Adipocyte (in vitro differentiated cells): Measurements from ENCODE around the gene MS4A12.
"Not testable (repeated sequence)": the region's sequence is repeated elsewhere in the genome, so short reads cannot be mapped to it uniquely, and the experiment has no call there.

Source experiments
- DNase-seq: peaks from one replicate; pipeline ENCODE4 v3.0.0-alpha.2; 2015; ENCODE audit warnings: low read depth
- H3K27me3 ChIP-seq: replicated peaks from 2 replicates; pipeline ENCODE4 v1.7.0; 2013; ENCODE audit warnings: mild to moderate bottlenecking, low read length, moderate library complexity; ENCODE audit not compliant: control insufficient read depth, insufficient read depth
- H3K36me3 ChIP-seq: 2 replicates; pipeline ENCODE4 v1.7.0; 2013; ENCODE audit warnings: low read length, mild to moderate bottlenecking, moderate library complexity; ENCODE audit not compliant: control insufficient read depth, insufficient read depth, severe bottlenecking
- H3K4me1 ChIP-seq: 2 replicates; pipeline ENCODE4 v1.7.0; 2013; ENCODE audit warnings: mild to moderate bottlenecking, low read length, moderate library complexity; ENCODE audit not compliant: control insufficient read depth, insufficient read depth
- H3K4me3 ChIP-seq: 2 replicates; pipeline ENCODE4 v1.7.0; 2013; ENCODE audit warnings: mild to moderate bottlenecking, low read length, moderate library complexity
- H3K9ac ChIP-seq: 2 replicates; pipeline ENCODE4 v1.7.0; 2013; ENCODE audit warnings: mild to moderate bottlenecking, low read length, moderate library complexity
- H3K9me3 ChIP-seq: 2 replicates; pipeline ENCODE4 v1.7.0; 2013; ENCODE audit warnings: mild to moderate bottlenecking, low read length, moderate library complexity; ENCODE audit not compliant: control insufficient read depth

The MS4A12 gene, protein sequence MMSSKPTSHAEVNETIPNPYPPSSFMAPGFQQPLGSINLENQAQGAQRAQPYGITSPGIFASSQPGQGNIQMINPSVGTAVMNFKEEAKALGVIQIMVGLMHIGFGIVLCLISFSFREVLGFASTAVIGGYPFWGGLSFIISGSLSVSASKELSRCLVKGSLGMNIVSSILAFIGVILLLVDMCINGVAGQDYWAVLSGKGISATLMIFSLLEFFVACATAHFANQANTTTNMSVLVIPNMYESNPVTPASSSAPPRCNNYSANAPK

DNA sequence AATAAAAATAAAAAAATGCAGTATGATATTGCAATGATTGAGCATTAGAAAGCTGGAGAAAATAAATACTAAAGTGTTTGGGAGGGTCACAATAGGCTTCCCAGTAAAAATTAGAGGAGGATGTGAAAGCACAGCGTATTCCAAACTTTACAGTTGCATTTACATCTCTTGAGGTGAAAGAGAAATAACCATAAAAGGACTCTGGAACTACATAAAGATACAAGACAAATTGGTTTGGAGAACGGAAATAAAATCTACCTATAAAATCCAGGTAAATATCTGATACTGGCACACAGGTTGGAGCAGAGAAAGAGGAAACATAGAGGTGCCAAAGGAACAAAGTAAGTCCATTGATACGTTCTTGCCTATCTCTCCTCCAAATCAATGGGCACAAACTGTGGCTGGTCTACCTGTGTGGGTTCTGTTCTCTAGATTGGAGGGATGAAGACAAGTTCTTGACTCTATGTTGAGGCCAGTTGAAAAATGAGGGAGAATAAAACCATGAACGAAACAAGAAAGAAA, at the start of gene MS4A12:
Gene MS4A12, plus strand, starts transcription at position 291 of the 522 bp plus-strand sequence. CDS start 4,541 bp downstream, outside the sequence.
- no peak within 1 kb of the TSS for H3K9ac ChIP-seq
- H3K27me3 ChIP-seq, result no peaks in the 10 kb centered on the region
- H3K36me3 ChIP-seq, result no peaks in the 10 kb centered on the region
- no peaks in the 10 kb centered on the region for H3K4me1 ChIP-seq
- DNase-seq, result no peak
- no peaks in the 10 kb centered on the region for H3K9me3 ChIP-seq
- H3K4me3 ChIP-seq, result no peak within 1 kb of the TSS

DNA sequence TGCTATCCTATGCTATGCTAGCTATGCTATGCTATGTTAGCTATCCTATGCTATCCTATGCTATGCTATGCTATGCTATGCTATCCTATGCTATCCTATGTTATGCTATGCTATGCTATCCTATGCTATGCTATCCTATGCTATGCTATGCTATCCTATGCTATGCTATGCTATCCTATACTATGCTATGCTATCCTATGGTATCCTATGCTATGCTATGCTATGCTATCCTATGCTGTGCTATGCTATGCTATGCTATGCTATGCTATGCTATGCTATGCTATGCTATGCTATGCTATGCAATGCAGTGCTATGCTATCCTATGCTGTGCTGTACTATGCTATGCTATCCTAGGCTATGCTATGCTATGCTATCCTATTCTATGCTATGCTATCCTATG, 45.5 kb upstream of the MS4A12 start:
- no peaks in the 10 kb centered on the region for H3K4me1 ChIP-seq
- no peaks in the 10 kb centered on the region for H3K9me3 ChIP-seq
- H3K4me3 ChIP-seq, result no peak overlapping the region
- DNase-seq, result no peak
- H3K27me3 ChIP-seq, result no peaks in the 10 kb centered on the region
- no peaks in the 10 kb centered on the region for H3K36me3 ChIP-seq
- no peak overlapping the region for H3K9ac ChIP-seq

DNA sequence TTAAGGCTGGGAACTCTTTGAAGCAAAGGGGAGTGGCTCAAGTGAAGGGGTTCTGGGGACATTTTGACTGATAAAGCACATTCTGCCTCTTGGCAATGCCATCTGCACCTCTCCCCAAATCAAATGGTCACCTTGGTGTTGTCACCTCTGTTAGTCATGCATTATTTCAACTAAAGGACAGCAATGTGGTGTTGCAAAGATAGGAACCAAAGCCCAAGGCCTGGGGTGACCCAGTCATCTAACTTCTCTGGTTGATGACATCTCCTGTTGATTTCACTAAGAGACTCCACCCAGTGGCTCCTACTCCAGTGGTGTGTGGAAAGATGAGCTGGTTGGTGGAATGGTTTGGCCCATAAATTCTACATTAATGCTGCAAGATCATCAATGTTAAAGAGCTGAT, 44.7 kb upstream of the MS4A12 start:
- Histone ChIP-seq H3K36me3 (no peaks in the 10 kb centered on the region), H3K9ac (no peak overlapping the region), H3K27me3 (no peaks in the 10 kb centered on the region), H3K4me3 (no peak overlapping the region), H3K4me1 (no peaks in the 10 kb centered on the region), H3K9me3 (no peaks in the 10 kb centered on the region)
- no peak for DNase-seq

DNA sequence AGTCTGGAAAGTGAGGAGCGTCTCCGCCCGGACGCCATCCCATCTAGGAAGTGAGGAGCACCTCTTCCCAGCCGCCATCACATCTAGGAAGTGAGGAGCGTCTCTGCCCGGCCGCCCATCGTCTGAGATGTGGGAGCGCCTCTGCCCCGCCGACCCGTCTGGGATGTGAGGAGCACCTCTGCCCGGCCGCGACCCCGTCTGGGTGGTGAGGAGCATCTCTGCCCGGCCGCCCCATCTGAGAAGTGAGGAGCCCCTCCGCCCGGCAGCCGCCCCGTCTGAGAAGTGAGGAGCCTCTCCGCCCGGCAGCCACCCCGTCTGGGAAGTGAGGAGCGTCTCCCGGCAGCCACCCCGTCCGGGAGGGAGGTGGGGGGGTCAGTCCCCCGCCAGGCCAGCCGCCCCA, 41.4 kb upstream of the MS4A12 start:
- not testable (repeated sequence) for H3K9me3 ChIP-seq, H3K36me3 ChIP-seq, H3K27me3 ChIP-seq, H3K4me3 ChIP-seq, H3K4me1 ChIP-seq, H3K9ac ChIP-seq, DNase-seq

DNA sequence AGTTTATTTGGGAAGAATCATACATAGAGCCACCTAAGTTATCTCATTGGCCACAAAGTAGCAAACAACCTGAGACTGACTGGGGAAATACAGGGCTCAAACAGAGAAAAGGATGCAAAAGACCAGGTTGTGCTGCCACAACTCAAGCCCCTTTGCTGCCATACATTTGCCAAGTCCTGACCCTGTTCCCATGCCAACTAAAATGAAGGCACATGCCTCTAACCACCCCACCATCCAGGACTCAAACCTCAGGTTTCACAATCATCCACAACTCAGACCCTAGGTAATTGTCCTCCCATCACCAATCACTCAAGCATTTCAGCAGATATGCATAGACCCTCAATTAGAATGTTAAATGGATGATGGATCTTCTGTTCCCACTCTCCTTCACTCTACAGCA, 38.4 kb upstream of the MS4A12 start:
- H3K9me3 ChIP-seq, result no peaks in the 10 kb centered on the region
- no peaks in the 10 kb centered on the region for H3K27me3 ChIP-seq
- no peaks in the 10 kb centered on the region for H3K36me3 ChIP-seq
- H3K4me1 ChIP-seq, result no peaks in the 10 kb centered on the region
- DNase-seq, result no peak
- no peak overlapping the region for H3K4me3 ChIP-seq
- no peak overlapping the region for H3K9ac ChIP-seq

DNA sequence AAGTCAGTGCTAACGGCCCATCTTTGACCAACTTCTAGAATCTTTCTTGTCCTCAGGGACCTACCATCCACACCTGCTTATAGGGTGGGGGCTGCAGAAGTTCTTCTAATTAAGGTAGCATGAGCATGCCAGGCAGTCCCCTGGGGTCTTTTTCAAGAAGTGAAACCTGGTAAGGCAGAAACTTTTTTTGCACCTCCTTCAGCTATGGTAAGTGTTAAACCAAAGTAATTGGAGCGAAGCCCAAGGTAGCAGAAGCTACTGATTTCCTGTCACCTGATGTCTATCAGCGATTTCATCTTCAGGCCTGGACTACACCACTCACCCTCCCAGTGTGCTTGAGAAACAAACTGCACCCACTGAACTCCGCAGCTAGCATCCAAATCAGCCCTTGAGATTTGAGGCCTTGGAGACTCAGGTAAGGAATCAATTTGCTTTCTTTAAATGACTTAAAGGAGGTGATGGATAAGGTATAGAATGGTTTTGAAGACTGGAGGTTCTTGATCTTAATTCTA, 37.0 kb upstream of the MS4A12 start, which contains the start of gene MS4A1:
Gene MS4A1, plus strand, starts transcription at position 317 of the 512 bp plus-strand sequence. CDS start 6,528 bp downstream, outside the sequence.
- no peaks in the 10 kb centered on the region for H3K4me1 ChIP-seq
- H3K36me3 ChIP-seq, result no peaks in the 10 kb centered on the region
- H3K27me3 ChIP-seq, result no peaks in the 10 kb centered on the region
- no peaks in the 10 kb centered on the region for H3K9me3 ChIP-seq
- DNase-seq, result no peak
- no peak within 1 kb of the TSS for H3K4me3 ChIP-seq
- no peak within 1 kb of the TSS for H3K9ac ChIP-seq

DNA sequence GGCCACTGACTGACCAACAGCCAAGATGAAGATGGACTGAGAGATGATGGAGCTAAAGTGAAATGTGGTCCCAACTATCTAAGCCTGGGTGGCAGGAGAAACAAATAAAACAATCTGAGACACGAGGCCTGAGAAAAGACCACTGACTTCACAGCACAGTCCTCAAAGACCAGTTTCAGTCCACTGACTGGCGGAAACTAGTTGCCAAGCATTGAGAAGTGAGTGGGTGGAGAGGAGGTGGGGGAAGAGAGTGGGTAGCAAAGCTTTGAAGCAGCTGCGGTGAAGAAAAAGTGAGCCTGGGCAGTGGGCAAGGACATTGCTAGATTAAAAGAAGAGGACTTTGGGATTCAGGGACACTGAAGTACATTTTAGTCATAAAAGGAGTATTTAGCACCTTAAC, 35.0 kb upstream of the MS4A12 start:
- no peak for DNase-seq
- H3K27me3 ChIP-seq, result no peaks in the 10 kb centered on the region
- H3K36me3 ChIP-seq, result no peaks in the 10 kb centered on the region
- no peaks in the 10 kb centered on the region for H3K4me1 ChIP-seq
- no peaks in the 10 kb centered on the region for H3K9me3 ChIP-seq
- H3K4me3 ChIP-seq, result no peak overlapping the region
- H3K9ac ChIP-seq, result no peak overlapping the region

DNA sequence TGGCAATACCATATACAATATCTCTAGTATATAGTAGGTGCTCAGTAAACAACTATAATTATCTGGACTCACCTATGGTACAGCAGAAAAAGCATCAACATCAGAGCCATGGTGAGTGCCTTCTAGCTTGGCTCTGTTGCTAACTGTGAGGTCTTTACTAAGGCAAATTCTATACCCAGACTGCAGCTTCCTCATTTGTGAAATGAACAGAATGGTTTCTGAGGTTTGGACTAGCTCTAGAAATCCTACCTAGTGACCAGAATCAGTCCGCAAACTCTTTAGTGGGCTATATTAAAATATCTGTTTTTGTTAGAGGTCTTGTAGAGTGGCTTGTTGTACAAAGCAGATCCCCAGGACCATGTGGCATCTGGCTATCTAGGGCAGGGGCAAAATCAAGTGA, 33.2 kb upstream of the MS4A12 start:
- DNase-seq, result no peak
- Histone ChIP-seq H3K9ac (no peak overlapping the region), H3K36me3 (no peaks in the 10 kb centered on the region), H3K9me3 (no peaks in the 10 kb centered on the region), H3K4me1 (no peaks in the 10 kb centered on the region), H3K4me3 (no peak overlapping the region), H3K27me3 (no peaks in the 10 kb centered on the region)

DNA sequence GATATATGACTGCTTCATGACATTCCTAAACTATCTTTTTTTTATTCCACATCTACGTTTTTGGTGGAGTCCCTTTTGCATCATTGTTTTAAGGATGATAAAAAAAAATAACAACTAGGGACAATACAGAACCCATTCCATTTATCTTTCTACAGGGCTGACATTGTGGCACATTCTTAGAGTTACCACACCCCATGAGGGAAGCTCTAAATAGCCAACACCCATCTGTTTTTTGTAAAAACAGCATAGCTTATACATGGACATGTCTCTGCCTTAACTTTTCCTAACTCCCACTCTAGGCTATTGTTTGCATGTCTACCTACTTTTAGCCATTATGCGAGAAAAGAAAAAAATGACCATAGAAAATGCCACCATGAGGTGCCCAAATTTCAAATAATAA, 23.7 kb upstream of the MS4A12 start:
- DNase-seq, result no peak
- Histone ChIP-seq H3K9ac (no peak overlapping the region), H3K27me3 (no peaks in the 10 kb centered on the region), H3K4me1 (no peaks in the 10 kb centered on the region), H3K9me3 (no peaks in the 10 kb centered on the region), H3K36me3 (no peaks in the 10 kb centered on the region), H3K4me3 (no peak overlapping the region)

DNA sequence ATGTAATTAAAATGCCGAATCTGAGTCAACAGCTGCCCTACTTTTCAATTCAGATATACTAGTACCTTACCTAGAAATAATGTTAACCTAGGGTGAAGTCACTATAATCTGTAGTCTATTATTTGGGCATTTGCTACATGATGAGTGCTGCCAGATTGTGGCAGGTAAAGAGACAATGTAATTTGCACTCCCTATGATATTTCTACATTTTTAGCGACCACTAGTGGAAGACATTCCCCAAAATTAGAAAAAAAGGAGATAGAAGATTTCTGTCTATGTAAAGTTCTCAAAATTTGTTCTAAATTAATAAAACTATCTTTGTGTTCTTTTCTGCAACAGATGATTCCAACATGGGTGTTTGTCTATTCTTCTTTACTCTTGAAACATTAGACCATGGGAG, 22.9 kb upstream of the MS4A12 start:
- Histone ChIP-seq H3K36me3 (no peaks in the 10 kb centered on the region), H3K9me3 (no peaks in the 10 kb centered on the region), H3K9ac (no peak overlapping the region), H3K4me1 (no peaks in the 10 kb centered on the region), H3K4me3 (no peak overlapping the region), H3K27me3 (no peaks in the 10 kb centered on the region)
- DNase-seq, result no peak

DNA sequence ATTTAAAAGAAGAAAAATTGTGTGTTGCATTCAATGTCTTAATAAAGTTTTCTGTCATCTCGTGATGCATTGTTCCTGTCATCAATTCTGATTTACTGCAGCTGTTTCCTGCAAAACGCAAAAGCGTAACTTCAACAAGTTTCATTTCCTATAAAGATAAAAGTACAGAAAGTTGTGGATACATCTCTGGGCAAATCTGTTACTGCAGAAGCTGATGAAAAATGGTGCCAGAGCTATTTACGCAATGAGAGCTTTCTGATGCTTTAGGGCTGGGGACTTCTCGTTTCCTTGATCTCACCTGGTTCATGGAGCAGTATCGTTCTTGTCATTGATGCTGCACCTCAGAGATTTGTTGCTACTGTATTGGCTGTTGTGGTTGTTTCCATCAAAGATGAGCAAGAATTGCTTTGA, 15.5 kb upstream of the MS4A12 start:
- no peaks in the 10 kb centered on the region for H3K36me3 ChIP-seq
- no peak overlapping the region for H3K9ac ChIP-seq
- no peak for DNase-seq
- no peaks in the 10 kb centered on the region for H3K9me3 ChIP-seq
- no peaks in the 10 kb centered on the region for H3K4me1 ChIP-seq
- H3K4me3 ChIP-seq, result no peak overlapping the region
- H3K27me3 ChIP-seq, result no peaks in the 10 kb centered on the region

DNA sequence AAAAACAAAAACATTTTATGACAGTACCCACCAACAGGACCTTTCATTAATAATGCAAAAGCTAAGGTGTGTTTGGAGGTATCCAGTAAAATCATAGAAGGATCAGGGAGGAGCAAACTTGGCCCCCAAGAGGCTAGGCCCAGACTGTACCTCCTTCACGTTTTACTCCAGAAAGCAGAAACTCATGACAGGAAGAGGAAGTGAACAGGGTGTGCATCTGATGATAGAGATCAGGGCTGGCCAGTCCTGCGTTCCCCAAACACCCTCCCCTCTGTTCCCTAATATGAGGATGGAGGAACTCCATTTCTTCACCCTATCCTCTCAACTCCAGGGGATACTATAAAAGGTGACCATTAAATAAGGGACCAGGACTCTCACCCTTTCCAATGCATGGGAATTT, 10.2 kb upstream of the MS4A12 start:
- no peak overlapping the region for H3K9ac ChIP-seq
- H3K36me3 ChIP-seq, result no peaks in the 10 kb centered on the region
- no peaks in the 10 kb centered on the region for H3K27me3 ChIP-seq
- no peak for DNase-seq
- no peak overlapping the region for H3K4me3 ChIP-seq
- H3K4me1 ChIP-seq, result no peaks in the 10 kb centered on the region
- no peaks in the 10 kb centered on the region for H3K9me3 ChIP-seq
